Fibroblast of pulmonary artery (primary cell): ENCODE results near the gene DR1.
"Not testable (repeated sequence)": the region's sequence is repeated elsewhere in the genome, so short reads cannot be mapped to it uniquely, and the experiment has no call there.

Source experiments
- DNase-seq: peaks from one replicate; pipeline ENCODE4 v3.0.0-alpha.2; 2010; ENCODE audit warnings: low read depth
- H3K4me3 ChIP-seq: replicated peaks from 2 replicates; pipeline ENCODE4 v1.5.1; 2011; ENCODE audit warnings: low read depth, mild to moderate bottlenecking, control low read depth, low read length, moderate library complexity
- TF ChIP-seq, protein P1 (sequence below): IDR thresholded peaks from 2 replicates; pipeline ENCODE4 v1.5.1; 2011; ENCODE audit warnings: mild to moderate bottlenecking, control low read depth, low read length, inconsistent platforms; ENCODE audit errors: missing control alignments

The DR1 gene

DNA sequence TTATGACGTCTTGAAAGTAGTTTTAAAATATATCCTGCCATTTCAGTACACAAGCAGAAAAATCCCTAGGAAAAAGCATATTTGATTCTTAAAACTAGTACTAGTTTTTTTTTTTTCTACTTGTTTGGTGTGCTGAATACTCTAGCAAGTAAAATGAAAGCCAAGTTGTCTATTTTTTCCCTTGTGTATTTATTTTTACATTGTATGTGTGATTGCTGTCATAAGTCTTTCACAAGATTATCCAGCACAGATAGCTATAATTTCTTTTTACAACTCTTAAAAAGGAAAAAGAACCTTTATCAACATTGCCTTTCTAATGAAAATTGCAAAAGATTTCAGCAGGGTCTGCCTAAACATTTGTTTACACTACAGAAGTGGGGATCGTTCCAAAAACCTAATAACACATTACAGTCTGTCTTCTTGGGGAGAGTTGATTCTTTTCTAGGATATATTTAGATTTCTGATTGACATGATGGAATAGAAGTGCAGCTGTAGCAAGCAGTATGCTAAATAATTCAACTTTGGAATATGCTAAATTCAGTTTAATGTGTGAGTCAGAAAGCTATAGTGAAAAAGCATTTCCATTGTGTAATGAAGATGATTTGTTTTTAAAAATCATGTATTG is 2.5 kb downstream of the DR1 start:
- TF ChIP-seq, protein P1, sequence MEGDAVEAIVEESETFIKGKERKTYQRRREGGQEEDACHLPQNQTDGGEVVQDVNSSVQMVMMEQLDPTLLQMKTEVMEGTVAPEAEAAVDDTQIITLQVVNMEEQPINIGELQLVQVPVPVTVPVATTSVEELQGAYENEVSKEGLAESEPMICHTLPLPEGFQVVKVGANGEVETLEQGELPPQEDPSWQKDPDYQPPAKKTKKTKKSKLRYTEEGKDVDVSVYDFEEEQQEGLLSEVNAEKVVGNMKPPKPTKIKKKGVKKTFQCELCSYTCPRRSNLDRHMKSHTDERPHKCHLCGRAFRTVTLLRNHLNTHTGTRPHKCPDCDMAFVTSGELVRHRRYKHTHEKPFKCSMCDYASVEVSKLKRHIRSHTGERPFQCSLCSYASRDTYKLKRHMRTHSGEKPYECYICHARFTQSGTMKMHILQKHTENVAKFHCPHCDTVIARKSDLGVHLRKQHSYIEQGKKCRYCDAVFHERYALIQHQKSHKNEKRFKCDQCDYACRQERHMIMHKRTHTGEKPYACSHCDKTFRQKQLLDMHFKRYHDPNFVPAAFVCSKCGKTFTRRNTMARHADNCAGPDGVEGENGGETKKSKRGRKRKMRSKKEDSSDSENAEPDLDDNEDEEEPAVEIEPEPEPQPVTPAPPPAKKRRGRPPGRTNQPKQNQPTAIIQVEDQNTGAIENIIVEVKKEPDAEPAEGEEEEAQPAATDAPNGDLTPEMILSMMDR, result no peak
- H3K4me3 ChIP-seq, result peak overlapping the region; percentile 85
- DNase-seq, result no peak

DNA sequence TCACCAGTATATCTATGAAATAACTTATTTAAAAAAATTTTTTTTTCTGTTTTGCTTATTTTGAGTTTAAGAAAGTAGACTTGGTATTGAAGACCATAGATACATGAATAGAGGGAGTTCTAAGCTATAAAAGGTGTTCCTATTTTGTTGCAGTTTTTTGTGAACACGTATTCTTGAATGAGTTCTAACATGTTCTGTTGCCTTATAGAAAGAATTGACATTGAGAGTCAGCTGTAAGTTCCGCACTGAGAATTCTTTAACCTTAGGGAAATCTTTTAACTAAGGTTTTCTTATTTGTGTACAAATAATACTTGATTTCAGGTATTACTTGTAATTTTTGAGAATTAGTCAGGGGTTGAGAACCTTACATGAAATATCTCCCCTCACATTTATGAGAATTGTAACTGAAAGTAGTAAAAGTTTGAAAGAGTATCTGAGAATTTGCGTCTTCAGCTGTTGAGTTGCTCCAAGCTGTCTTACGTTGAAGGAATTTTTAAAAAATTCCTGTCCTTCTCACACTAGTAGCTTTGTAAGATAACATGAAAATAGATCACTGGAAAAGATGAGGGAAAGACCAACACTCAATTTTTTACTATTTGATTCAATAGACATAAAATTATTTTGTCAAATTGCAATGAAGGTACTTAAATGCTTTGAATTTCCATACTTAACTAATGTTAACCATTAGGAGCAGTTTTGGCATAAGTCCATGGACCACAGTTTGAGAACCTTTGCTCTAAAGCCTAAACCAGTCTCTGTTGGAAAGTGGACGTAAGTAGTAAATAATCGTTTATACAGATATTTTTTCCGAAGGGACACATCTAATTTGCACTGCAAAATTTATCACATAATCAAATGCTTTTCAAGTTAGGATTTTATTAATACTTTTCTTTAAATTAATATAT is 3.8 kb downstream of the DR1 start:
- H3K4me3 ChIP-seq, result peak overlapping the region; percentile 85
- DNase-seq, result no peak
- TF ChIP-seq, protein P1, result no peak

DNA sequence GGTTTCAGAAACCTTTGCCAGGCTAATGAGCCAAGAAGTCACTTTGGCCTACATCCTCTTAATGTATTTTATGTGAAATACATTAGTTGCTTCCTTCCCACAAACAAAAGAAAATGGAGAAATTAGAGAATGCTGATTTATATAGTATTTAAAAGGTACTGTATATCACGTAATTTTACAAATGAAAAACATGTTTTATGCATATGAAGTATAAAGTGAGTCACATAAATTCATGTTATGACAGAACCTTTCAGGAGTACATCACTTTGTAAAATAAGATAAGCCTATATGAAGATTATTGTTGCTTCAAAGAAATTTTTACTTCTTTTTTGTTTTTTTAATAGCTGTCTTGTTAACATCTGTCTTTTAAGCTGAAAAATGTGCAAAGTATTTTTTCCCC is 4.6 kb downstream of the DR1 start:
- peak overlapping the region; percentile 85 for H3K4me3 ChIP-seq
- DNase-seq, result no peak
- TF ChIP-seq, protein P1, result no peak

DNA sequence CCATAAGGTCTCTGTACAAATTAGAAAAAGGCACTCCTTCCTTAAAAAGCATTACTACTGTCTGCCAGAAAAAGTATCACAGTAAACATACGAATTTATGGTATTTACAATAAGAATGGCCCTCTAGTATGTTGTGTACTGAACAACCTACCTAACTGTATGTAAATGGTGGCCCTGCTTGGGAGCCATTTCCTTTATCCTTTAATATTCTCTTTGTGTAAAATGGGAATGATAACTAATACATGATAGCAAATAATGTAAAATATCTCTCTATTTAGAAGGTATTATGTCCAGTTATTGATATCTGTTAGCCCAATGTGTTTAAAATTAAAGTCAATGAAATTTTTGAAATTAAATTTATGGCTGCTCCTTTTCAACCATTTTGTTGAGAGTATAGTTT is 5.2 kb downstream of the DR1 start:
- TF ChIP-seq, protein P1, result no peak
- no peak overlapping the region for H3K4me3 ChIP-seq
- no peak for DNase-seq

DNA sequence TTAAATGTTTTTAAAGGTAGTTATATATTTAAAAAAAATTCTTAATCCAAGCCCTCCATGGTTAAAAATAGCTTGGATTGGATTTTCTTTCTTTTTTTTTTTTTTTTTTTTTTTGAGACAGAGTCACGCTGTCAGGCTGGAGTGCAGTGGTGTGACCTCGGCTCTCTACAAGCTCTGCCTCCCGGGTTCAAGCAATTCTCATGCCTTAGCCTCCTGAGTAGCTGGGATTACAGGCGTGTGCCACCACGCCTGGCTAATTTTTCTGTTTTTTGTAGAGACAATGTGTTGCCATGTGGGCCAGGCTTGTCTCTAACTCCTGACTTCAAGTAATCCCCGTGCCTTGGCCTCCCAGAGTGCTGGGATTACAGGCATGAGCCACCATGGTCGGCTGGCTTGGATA is 5.6 kb downstream of the DR1 start:
- DNase-seq, H3K4me3 ChIP-seq: not testable (repeated sequence)

DNA sequence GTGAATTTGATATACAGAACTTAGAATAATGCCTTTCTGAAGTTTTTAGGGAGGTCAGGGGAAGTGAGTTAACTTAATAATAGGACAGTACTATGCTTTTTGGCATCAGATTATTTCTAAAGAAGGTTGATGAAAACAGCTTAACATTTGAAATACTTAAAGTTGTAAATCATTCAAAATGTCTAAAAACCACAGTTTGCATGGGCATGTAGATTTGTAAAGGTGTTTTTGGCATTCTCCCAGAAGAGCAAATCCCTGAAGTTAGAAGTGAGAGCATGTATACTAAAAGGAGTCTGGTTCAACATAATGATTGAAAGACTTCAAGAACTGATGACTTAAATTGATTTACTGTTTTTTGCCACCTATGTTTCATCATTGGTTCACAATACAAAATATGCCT is 6.7 kb downstream of the DR1 start:
- H3K4me3 ChIP-seq, result no peak overlapping the region
- TF ChIP-seq, protein P1, result no peak
- DNase-seq, result no peak

DNA sequence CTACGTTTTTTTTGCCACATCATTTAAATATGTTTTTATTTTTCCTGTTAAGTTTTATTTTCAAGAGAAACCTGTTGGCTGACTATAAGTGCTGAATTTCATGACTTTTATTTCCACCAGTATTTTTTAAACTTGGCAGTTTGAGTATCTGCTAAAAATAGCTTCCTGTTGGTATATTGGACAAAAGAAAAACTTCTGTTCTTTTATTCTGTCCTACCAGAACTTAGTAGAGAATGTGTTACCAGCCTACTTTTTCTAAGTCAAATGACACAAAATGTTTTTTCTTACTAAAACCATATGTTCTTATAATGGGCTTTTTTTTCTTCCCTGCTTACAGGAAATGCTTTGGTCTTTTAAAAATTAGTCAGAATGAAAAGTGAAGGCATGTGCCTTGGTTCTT is 7.6 kb downstream of the DR1 start:
- peak; percentile 36 for DNase-seq
- no peak overlapping the region for H3K4me3 ChIP-seq
- TF ChIP-seq, protein P1, result no peak
